DMS79 treated with DMSO at 0.1 percent for 48 hours (cell line): ENCODE data around the gene AP5B1.

ENCODE experiments used
- DNase-seq: peaks from one replicate; lab custom pipeline; 2025; lab: John Stamatoyannopoulos, UW

The AP5B1 gene

GRCh38 chr11:65801153-65801987, 20.6 kb upstream of the AP5B1 start:
- no peak for DNase-seq

- DNase-seq = no peak
Measured at GRCh38 chr11:65798882-65799281, 18.1 kb upstream of the AP5B1 start.

- no peak for DNase-seq
Measured at GRCh38 chr11:65797711-65798110, 16.9 kb upstream of the AP5B1 start.

GRCh38 chr11:65796726-65797601, 16.2 kb upstream of the AP5B1 start:
- DNase-seq = no peak

- no peak for DNase-seq
Measured at GRCh38 chr11:65794570-65795510, 14.1 kb upstream of the AP5B1 start.

- peak; percentile 21 for DNase-seq
Measured at GRCh38 chr11:65793625-65794400, 13.0 kb upstream of the AP5B1 start.

GRCh38 chr11:65793144-65793581, 12.4 kb upstream of the AP5B1 start:
- peak; percentile 74 for DNase-seq

GRCh38 chr11:65792456-65792855, 11.7 kb upstream of the AP5B1 start:
- no peak for DNase-seq

- DNase-seq = peak; percentile 72
Measured at GRCh38 chr11:65791719-65792213, 11.0 kb upstream of the AP5B1 start.

- DNase-seq = no peak
Measured at GRCh38 chr11:65790902-65791650, 10.3 kb upstream of the AP5B1 start.

GRCh38 chr11:65790104-65790901, 9.5 kb upstream of the AP5B1 start:
- no peak for DNase-seq

- no peak for DNase-seq
Measured at GRCh38 chr11:65789230-65790103, 8.7 kb upstream of the AP5B1 start.

- no peak for DNase-seq
Measured at GRCh38 chr11:65788821-65789220, 8.0 kb upstream of the AP5B1 start.

- DNase-seq = peak; percentile 28
Measured at GRCh38 chr11:65787649-65788622, 7.2 kb upstream of the AP5B1 start.

- DNase-seq = peak; percentile 79
Measured at GRCh38 chr11:65786786-65787636, 6.2 kb upstream of the AP5B1 start, which contains the start of gene OVOL1. TSS of gene OVOL1 (plus strand) at chr11:65787063. CDS start at chr11:65787374, 311 bp downstream.
